C4-2B (cell line): Measurements from ENCODE around the gene LBHD1.

Experiments
- CTCF ChIP-seq: fragments of 450-650 bp; conservative IDR thresholded peaks from 2 replicates; pipeline ENCODE4 v1.5.1; 2017; ENCODE audit warnings: mild to moderate bottlenecking
- ZFX ChIP-seq: fragments of 450-650 bp; IDR thresholded peaks from 2 replicates; pipeline ENCODE4 v1.6.1; 2017

- TF ChIP-seq CTCF (no peak), ZFX (no peak)
Measured at GRCh38 chr11:62705413-62705812, 33.3 kb upstream of the LBHD1 start.
